ENCODE measurements around the gene ZBTB9. TPM values are rescaled to one million over a fixed set of nuclear protein-coding genes. Genes with fewer than 3 reads are reported as not detected.
"Not testable (repeated sequence)": the region's sequence is repeated elsewhere in the genome, so short reads cannot be mapped to it uniquely, and the experiment has no call there.

Gene ZBTB9
- total RNA-seq, 4 donors from 2014 or later = 0.82 to 2.2 (median 1.2) TPM

DNA sequence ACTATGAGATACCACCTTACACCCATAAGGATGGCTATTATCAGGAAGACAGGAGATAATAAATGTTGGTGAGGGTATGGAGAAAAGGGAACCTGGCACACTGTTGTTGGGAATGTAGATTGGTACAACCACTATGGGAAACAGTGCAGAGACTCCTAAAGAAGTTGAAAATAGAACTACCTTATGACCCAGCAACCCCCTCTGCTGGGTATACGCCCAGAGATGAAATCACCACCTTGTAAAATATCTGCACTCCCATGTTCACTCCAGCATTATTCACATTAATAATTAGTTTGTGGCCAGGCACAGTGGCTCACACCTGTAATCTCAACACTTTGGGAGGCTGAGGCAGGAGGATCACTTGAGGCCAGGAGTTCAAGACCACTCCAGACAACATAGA is 26.8 kb downstream of the ZBTB9 start:
- in situ Hi-C loops (cut with MboI; ENCODE audit: low sequenced_read_pairs in 4 of 4) (no loop called here), intact Hi-C loops (cut with DNase I; ENCODE audit: low total_unique reads) (no loop called here)
- Histone ChIP-seq H3K4me3 (no peak overlapping the region), H3K9me3 (no peaks in the 10 kb centered on the region), H3K27me3 (no peaks in the 10 kb centered on the region), H3K4me1 (no peaks in the 10 kb centered on the region), H3K36me3 (no peaks in the 10 kb centered on the region), H3K27ac (no peak overlapping the region)
- ATAC-seq (no peak), DNase-seq (no peak)
- TF ChIP-seq POLR2A (IDR thresholded peaks at IDR 0.05) = no peak
- TF ChIP-seq, protein P1, sequence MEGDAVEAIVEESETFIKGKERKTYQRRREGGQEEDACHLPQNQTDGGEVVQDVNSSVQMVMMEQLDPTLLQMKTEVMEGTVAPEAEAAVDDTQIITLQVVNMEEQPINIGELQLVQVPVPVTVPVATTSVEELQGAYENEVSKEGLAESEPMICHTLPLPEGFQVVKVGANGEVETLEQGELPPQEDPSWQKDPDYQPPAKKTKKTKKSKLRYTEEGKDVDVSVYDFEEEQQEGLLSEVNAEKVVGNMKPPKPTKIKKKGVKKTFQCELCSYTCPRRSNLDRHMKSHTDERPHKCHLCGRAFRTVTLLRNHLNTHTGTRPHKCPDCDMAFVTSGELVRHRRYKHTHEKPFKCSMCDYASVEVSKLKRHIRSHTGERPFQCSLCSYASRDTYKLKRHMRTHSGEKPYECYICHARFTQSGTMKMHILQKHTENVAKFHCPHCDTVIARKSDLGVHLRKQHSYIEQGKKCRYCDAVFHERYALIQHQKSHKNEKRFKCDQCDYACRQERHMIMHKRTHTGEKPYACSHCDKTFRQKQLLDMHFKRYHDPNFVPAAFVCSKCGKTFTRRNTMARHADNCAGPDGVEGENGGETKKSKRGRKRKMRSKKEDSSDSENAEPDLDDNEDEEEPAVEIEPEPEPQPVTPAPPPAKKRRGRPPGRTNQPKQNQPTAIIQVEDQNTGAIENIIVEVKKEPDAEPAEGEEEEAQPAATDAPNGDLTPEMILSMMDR (IDR thresholded peaks at IDR 0.05 in 4 of 5, conservative IDR thresholded peaks at IDR 0.05 in 1 of 5) = no peak

DNA sequence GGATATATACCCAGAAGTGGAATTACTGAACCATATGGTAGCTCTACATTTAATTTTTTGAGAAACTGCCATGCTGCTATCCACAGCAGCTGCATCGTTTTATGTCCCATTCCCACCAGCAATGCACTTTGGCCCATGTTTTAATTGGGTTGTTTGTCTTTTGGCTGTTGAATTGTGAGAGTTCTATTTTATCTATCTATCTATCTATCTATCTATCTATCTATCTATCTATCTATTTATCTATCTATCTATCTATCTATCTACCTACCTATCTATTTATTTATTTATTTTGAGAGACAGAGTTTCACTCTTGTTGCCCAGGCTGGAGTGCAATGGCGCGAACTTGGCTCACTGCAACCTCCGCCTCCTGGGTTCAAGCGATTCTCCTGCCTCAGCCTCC is 28.2 kb downstream of the ZBTB9 start:
- not testable (repeated sequence) for H3K27me3 ChIP-seq

DNA sequence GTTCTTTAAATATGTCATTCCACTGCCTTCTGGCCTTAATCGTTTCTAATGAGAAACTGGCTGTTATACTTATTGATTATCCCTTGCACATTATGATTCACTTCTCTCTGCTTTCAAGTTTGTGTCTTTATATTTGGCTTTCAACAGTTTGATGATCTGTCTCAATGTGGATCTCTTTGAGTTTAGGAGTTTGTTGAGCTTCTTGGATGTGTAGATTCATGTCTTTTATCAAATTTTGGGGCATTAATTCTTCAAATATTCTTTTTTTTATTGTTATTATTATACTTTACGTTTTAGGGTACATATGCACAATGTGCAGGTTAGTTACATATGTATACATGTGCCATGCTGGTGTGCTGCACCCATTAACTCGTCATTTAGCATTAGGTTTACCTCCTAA is 29.3 kb downstream of the ZBTB9 start:
- Histone ChIP-seq H3K27me3 (no peaks in the 10 kb centered on the region), H3K4me3 (no peak overlapping the region), H3K27ac (no peak overlapping the region), H3K9me3 (no peaks in the 10 kb centered on the region), H3K4me1 (no peaks in the 10 kb centered on the region), H3K36me3 (no peaks in the 10 kb centered on the region)
- TF ChIP-seq, protein P1 (IDR thresholded peaks at IDR 0.05 in 4 of 5, conservative IDR thresholded peaks at IDR 0.05 in 1 of 5) = no peak
- TF ChIP-seq POLR2A (IDR thresholded peaks at IDR 0.05) = no peak
- DNase-seq (no peak), ATAC-seq (no peak)
- intact Hi-C loops (cut with DNase I; ENCODE audit: low total_unique reads) (no loop called here), in situ Hi-C loops (cut with MboI; ENCODE audit: low sequenced_read_pairs in 4 of 4) (no loop called here)

More for the DNA sequence above, 28.2 kb downstream of the ZBTB9 start:
- intact Hi-C loops (cut with DNase I; ENCODE audit: low total_unique reads); H3K9me3 ChIP-seq; H3K36me3 ChIP-seq; in situ Hi-C loops (cut with MboI; ENCODE audit: low sequenced_read_pairs in 4 of 4); H3K4me3 ChIP-seq; ATAC-seq; DNase-seq; H3K4me1 ChIP-seq; H3K27ac ChIP-seq: not testable (repeated sequence)

DNA sequence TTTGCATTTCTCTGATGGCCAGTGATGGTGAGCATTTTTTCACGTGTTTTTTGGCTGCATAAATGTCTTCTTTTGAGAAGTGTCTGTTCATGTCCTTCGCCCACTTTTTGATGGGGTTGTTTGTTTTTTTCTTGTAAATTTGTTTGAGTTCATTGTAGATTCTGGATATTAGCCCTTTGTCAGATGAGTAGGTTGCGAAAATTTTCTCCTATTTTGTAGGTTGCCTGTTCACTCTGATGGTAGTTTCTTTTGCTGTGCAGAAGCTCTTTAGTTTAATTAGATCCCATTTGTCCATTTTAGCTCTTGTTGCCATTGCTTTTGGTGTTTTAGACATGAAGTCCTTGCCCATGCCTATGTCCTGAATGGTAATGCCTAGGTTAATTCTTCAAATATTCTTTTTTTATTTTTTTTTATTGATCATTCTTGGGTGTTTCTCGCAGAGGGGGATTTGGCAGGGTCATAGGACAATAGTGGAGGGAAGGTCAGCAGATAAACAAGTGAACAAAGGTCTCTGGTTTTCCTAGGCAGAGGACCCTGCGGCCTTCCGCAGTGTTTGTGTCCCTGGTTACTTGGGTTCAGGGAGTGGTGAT is 30.4 kb downstream of the ZBTB9 start:
- H3K27me3 ChIP-seq; H3K4me1 ChIP-seq; H3K9me3 ChIP-seq; DNase-seq; H3K27ac ChIP-seq; H3K36me3 ChIP-seq; intact Hi-C loops (cut with DNase I; ENCODE audit: low total_unique reads); ATAC-seq; in situ Hi-C loops (cut with MboI; ENCODE audit: low sequenced_read_pairs in 4 of 4); H3K4me3 ChIP-seq: not testable (repeated sequence)

DNA sequence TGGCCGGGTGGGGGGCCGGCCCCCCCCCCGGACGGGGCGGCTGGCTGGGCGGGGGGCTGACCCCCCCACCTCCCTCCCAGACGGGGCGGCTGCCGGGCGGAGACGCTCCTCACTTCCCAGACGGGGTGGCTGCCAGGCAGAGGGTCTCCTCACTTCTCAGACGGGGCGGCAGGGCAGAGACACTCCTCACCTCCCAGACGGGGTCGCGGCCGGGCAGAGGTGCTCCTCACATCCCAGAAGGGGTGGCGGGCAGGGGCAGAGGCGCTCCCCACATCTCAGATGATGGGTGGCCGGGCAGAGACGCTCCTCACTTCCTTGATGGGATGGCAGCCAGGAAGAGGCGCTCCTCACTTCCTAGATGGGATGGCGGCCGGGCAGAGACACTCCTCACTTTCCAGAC is 31.3 kb downstream of the ZBTB9 start:
- H3K4me1 ChIP-seq; H3K36me3 ChIP-seq; H3K4me3 ChIP-seq; H3K27me3 ChIP-seq; ATAC-seq; intact Hi-C loops (cut with DNase I; ENCODE audit: low total_unique reads); H3K9me3 ChIP-seq; DNase-seq; in situ Hi-C loops (cut with MboI; ENCODE audit: low sequenced_read_pairs in 4 of 4); H3K27ac ChIP-seq: not testable (repeated sequence)

DNA sequence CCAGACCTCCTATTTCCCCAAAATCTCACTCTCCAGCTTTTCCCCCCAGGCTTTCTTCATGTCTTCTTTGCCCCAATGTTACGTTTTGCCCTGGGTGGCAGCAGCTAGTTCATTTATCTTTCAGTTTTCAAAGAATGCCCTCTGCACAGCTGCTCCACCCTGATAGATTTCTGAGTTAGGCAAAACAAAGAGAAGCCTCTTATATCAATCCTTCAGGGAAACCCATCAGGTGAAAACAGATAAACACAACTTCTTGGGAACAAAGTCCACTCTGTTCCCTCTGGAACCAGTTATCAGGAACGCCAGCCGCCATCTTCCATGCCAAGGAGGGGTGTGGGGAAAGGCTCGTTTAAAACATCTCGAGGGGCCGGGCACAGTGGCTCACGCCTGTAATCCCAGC is 34.0 kb downstream of the ZBTB9 start:
- no peak for DNase-seq
- intact Hi-C loops (cut with DNase I; ENCODE audit: low total_unique reads) (no loop called here), in situ Hi-C loops (cut with MboI; ENCODE audit: low sequenced_read_pairs in 4 of 4) (no loop called here)
- no peak overlapping the region for H3K27ac ChIP-seq
- H3K4me1 ChIP-seq = no peaks in the 10 kb centered on the region
- H3K36me3 ChIP-seq = no peaks in the 10 kb centered on the region
- no peaks in the 10 kb centered on the region for H3K27me3 ChIP-seq
- no peak for ATAC-seq
- no peaks in the 10 kb centered on the region for H3K9me3 ChIP-seq
- no peak for TF ChIP-seq POLR2A (IDR thresholded peaks at IDR 0.05)
- TF ChIP-seq, protein P1 (IDR thresholded peaks at IDR 0.05 in 4 of 5, conservative IDR thresholded peaks at IDR 0.05 in 1 of 5) = no peak
- H3K4me3 ChIP-seq = no peak overlapping the region

Data from gastrocnemius medialis (tissue), 4 donors.